Inferior parietal cortex (tissue), 1 donor: ENCODE measurements around the gene SDHA.
"Not testable (repeated sequence)": the region's sequence is repeated elsewhere in the genome, so short reads cannot be mapped to it uniquely, and the experiment has no call there.

ENCODE experiments used
- DNase-seq: peaks from one replicate; pipeline ENCODE4 v3.0.0-alpha.2; 2016; ENCODE audit errors: extremely low spot score

Gene SDHA

GRCh38 chr5:198516-199196 is 19.5 kb upstream of the SDHA start:
- DNase-seq, result no peak

- DNase-seq, result no peak
These were observed 18.7 kb upstream of the SDHA start for GRCh38 chr5:199197-199949.

- no peak for DNase-seq
These were observed 18.0 kb upstream of the SDHA start for GRCh38 chr5:199950-200645.

- no peak for DNase-seq
These were observed 17.1 kb upstream of the SDHA start for GRCh38 chr5:200985-201384.

- no peak for DNase-seq
These were observed 16.4 kb upstream of the SDHA start for GRCh38 chr5:201672-202071.

GRCh38 chr5:203246-203930 is 14.7 kb upstream of the SDHA start:
- no peak for DNase-seq

GRCh38 chr5:204001-204400 is 14.1 kb upstream of the SDHA start:
- no peak for DNase-seq

GRCh38 chr5:204462-204861 is 13.7 kb upstream of the SDHA start:
- DNase-seq, result no peak

GRCh38 chr5:204966-205670 is 13.0 kb upstream of the SDHA start:
- no peak for DNase-seq

- DNase-seq, result no peak
These were observed 11.7 kb upstream of the SDHA start for GRCh38 chr5:206406-206805.

GRCh38 chr5:206927-207536 is 11.1 kb upstream of the SDHA start:
- no peak for DNase-seq

GRCh38 chr5:207599-207998 is 10.5 kb upstream of the SDHA start:
- DNase-seq, result no peak

GRCh38 chr5:208449-209114 is 9.5 kb upstream of the SDHA start:
- no peak for DNase-seq

GRCh38 chr5:213803-214395 is 4.2 kb upstream of the SDHA start:
- DNase-seq, result no peak

- DNase-seq, result not testable (repeated sequence)
These were observed 2.9 kb upstream of the SDHA start for GRCh38 chr5:215256-215655.

GRCh38 chr5:216076-216475 is 2.0 kb upstream of the SDHA start:
- not testable (repeated sequence) for DNase-seq

GRCh38 chr5:218457-219291 is 554 bp downstream of the SDHA start:
- no peak for DNase-seq

GRCh38 chr5:219460-219863 is 1.3 kb downstream of the SDHA start:
- no peak for DNase-seq

- no peak for DNase-seq
These were observed 1.9 kb downstream of the SDHA start for GRCh38 chr5:219991-220390.
